Keratinocyte (primary cell): Measurements from ENCODE around the gene KIN. TPM values are rescaled to one million over a fixed set of nuclear protein-coding genes. Genes with fewer than 3 reads are reported as not detected.

Experiments
- DNase-seq: peaks from one replicate; pipeline ENCODE4 v3.0.0-alpha.2; 2011; ENCODE audit warnings: low read depth, missing footprints, low spot score
- FAIRE-seq: peaks from 2 replicates; lab custom pipeline; 2011; peaks lifted over from hg19 to GRCh38; lab: Jason Lieb, UNC
- H2AFZ ChIP-seq: 2 replicates; pipeline ENCODE4 v1.6.0; 2012; ENCODE audit warnings: low read length, control low read depth, inconsistent platforms; ENCODE audit not compliant: control insufficient read depth
- H3K27ac ChIP-seq: 2 replicates; pipeline ENCODE4 v1.5.1; 2011; ENCODE audit warnings: low read length; ENCODE audit not compliant: control insufficient read depth, insufficient read depth
- H3K27me3 ChIP-seq: 3 replicates; pipeline ENCODE4 v1.6.0; 2011; ENCODE audit warnings: low read length; ENCODE audit not compliant: control insufficient read depth, insufficient read depth; ENCODE audit errors: extremely low read depth
- H3K36me3 ChIP-seq, 2 experiments: 2 replicates in 1 of 2; 3 replicates in 1 of 2; pipeline ENCODE4 v1.5.1; 2011; ENCODE audit warnings: low read length in 2 of 2, mild to moderate bottlenecking in 1 of 2; ENCODE audit not compliant: control insufficient read depth in 2 of 2, insufficient read depth in 2 of 2; ENCODE audit errors: extremely low read depth in 1 of 2
- H3K4me1 ChIP-seq: 3 replicates; pipeline ENCODE4 v1.5.1; 2011; ENCODE audit warnings: low read length; ENCODE audit not compliant: control insufficient read depth, insufficient read depth; ENCODE audit errors: extremely low read depth
- H3K4me2 ChIP-seq: 3 replicates; pipeline ENCODE4 v1.6.0; 2011; ENCODE audit warnings: low read depth, low read length; ENCODE audit not compliant: control insufficient read depth, insufficient read depth; ENCODE audit errors: extremely low read depth
- H3K4me3 ChIP-seq, 3 experiments: fragments of 200-600 bp in 1 of 3; sonication (generic) in 1 of 3; 2 replicates in 2 of 3; 3 replicates in 1 of 3; pipeline ENCODE4 v1.5.1; 2011 to 2016; ENCODE audit warnings: low read length in 3 of 3, mild to moderate bottlenecking in 3 of 3, control low read depth in 2 of 3, inconsistent platforms in 1 of 3, low read depth in 1 of 3, mixed read lengths in 1 of 3, mixed run types in 1 of 3, moderate library complexity in 1 of 3; ENCODE audit not compliant: control insufficient read depth in 2 of 3, insufficient read depth in 2 of 3; ENCODE audit errors: extremely low read depth in 1 of 3
- H3K79me2 ChIP-seq: 2 replicates; pipeline ENCODE4 v1.6.0; 2012; ENCODE audit warnings: low read length; ENCODE audit not compliant: control insufficient read depth, insufficient read depth
- H3K9ac ChIP-seq: 3 replicates; pipeline ENCODE4 v1.6.0; 2011; ENCODE audit warnings: low read length; ENCODE audit not compliant: control insufficient read depth, insufficient read depth; ENCODE audit errors: extremely low read depth
- H3K9me1 ChIP-seq: 3 replicates; pipeline ENCODE4 v1.6.0; 2011; ENCODE audit warnings: low read length; ENCODE audit not compliant: control insufficient read depth, insufficient read depth; ENCODE audit errors: extremely low read depth
- H3K9me3 ChIP-seq: 2 replicates; pipeline ENCODE4 v1.5.1; 2012; ENCODE audit warnings: low read depth, low read length; ENCODE audit not compliant: control insufficient read depth
- H4K20me1 ChIP-seq: 3 replicates; pipeline ENCODE4 v1.6.0; 2011; ENCODE audit warnings: low read length; ENCODE audit not compliant: control insufficient read depth, insufficient read depth; ENCODE audit errors: extremely low read depth
- CTCF ChIP-seq, 3 experiments: IDR thresholded peaks in 1 of 3; conservative IDR thresholded peaks in 1 of 3; optimal IDR thresholded peaks in 1 of 3; 2 replicates in 2 of 3; 3 replicates in 1 of 3; pipeline versions ENCODE3 to v1.5.1; 2011; ENCODE audit warnings: low read length in 3 of 3, mild to moderate bottlenecking in 3 of 3, moderate library complexity in 2 of 3, control low read depth in 1 of 3, inconsistent platforms in 1 of 3; ENCODE audit not compliant: insufficient read depth in 2 of 3; ENCODE audit errors: extremely low read depth in 1 of 3
- EZH2 ChIP-seq: IDR thresholded peaks from one replicate; pipeline ENCODE4 v1.6.1; 2012; ENCODE audit warnings: inconsistent platforms, mild to moderate bottlenecking, low read length, moderate library complexity
- dilution Hi-C: fragments of 300-500 bp; cut with MboI; formaldehyde crosslinking; loops from one replicate; pipeline ENCODE4 v1.7.0; 2020; ENCODE audit warnings: low sequenced_read_pairs; ENCODE audit not compliant: extremely low pct_ligation_motif_present
- polyA plus RNA-seq, 5 experiments: library from polyadenylated mRNA; depleted of rRNA in 3 of 5; stranded (reverse) in 3 of 5; stranded (forward) in 1 of 5; unstranded in 1 of 5; fragments of >200 nt; gene quantifications; 1 replicate in 1 of 5; 2 replicates in 3 of 5; 3 replicates in 1 of 5; pipeline versions ENCODE4 v1.2.1 to v1.2.3, GENCODE V29; 2011 to 2012; ENCODE audit warnings: missing spikeins in 2 of 5, low read depth in 1 of 5, low replicate concordance in 1 of 5

KIN gene
- polyA plus RNA-seq, 1 donor (not counting 4 experiments of a cell fraction or from before 2014, with no cell fraction given): 15.1 TPM

GRCh38 chr10:7755103-7755502 is 32.7 kb downstream of the KIN start:
- H3K4me2 ChIP-seq: no peak overlapping the region
- H2AFZ ChIP-seq: no peak overlapping the region
- no peak overlapping the region for H3K9ac ChIP-seq
- FAIRE-seq (no peak), DNase-seq (no peak)
- TF ChIP-seq CTCF (optimal IDR thresholded peaks at IDR 0.05 in 1 of 3, IDR thresholded peaks at IDR 0.05 in 1 of 3, conservative IDR thresholded peaks at IDR 0.05 in 1 of 3; ENCODE audit: extremely low read depth in 1 of 3, insufficient read depth in 2 of 3, low read length in 3 of 3): no peak
- no peak for TF ChIP-seq EZH2
- no peaks in the 10 kb centered on the region for H3K79me2 ChIP-seq
- H3K27me3 ChIP-seq: no peaks in the 10 kb centered on the region
- dilution Hi-C loops: no loop called here
- H3K4me1 ChIP-seq: no peaks in the 10 kb centered on the region
- H4K20me1 ChIP-seq: no peaks in the 10 kb centered on the region
- H3K4me3 ChIP-seq: no peak overlapping the region
- no peaks in the 10 kb centered on the region for H3K9me1 ChIP-seq
- peaks cover 9 to 20% of the 10 kb centered on the region in 2 experiments for H3K36me3 ChIP-seq
- no peaks in the 10 kb centered on the region for H3K9me3 ChIP-seq
- no peak overlapping the region for H3K27ac ChIP-seq

GRCh38 chr10:7752251-7752650 is 35.5 kb downstream of the KIN start:
- TF ChIP-seq CTCF (optimal IDR thresholded peaks at IDR 0.05 in 1 of 3, IDR thresholded peaks at IDR 0.05 in 1 of 3, conservative IDR thresholded peaks at IDR 0.05 in 1 of 3; ENCODE audit: extremely low read depth in 1 of 3, insufficient read depth in 2 of 3, low read length in 3 of 3) (no peak), EZH2 (no peak)

More at GRCh38 chr10:7752251-7752650, 35.5 kb downstream of the KIN start:
- peaks cover 7 to 13% of the 10 kb centered on the region in 2 experiments for H3K36me3 ChIP-seq
- no peak overlapping the region for H3K27ac ChIP-seq
- FAIRE-seq (no peak), DNase-seq (no peak)
- no peaks in the 10 kb centered on the region for H3K9me1 ChIP-seq
- no peaks in the 10 kb centered on the region for H3K9me3 ChIP-seq
- dilution Hi-C loops: no loop called here
- no peak overlapping the region for H3K9ac ChIP-seq
- no peak overlapping the region for H3K4me2 ChIP-seq
- H4K20me1 ChIP-seq: no peaks in the 10 kb centered on the region
- no peaks in the 10 kb centered on the region for H3K4me1 ChIP-seq
- no peak overlapping the region for H2AFZ ChIP-seq
- H3K79me2 ChIP-seq: no peaks in the 10 kb centered on the region
- H3K27me3 ChIP-seq: no peaks in the 10 kb centered on the region
- H3K4me3 ChIP-seq: no peak overlapping the region
